Measurements from ENCODE around the gene FBXO39. TPM values are rescaled to one million over a fixed set of nuclear protein-coding genes. Genes with fewer than 3 reads are reported as not detected.
A peak's percentile ranks its signal among the peaks of the same experiment; 100 is the strongest.

Gene FBXO39
- total and polyA plus RNA-seq, 2 of the 4 experiments (the other 2 are of a cell fraction), result not detected

GRCh38 chr17:6755731-6756184 lies 20.3 kb upstream of the FBXO39 start, which contains the start of gene XAF1:
XAF1 (plus strand) TSS chr17:6756046; CDS start chr17:6756079, 33 bp downstream.
- H3K56ac ChIP-seq (ENCODE audit: extremely low read depth, insufficient read depth, low read length), result no peak within 1 kb of the TSS
- intact Hi-C loops (cut with micrococcal nuclease), result loop anchor here (10.0 kb wide), 1 partner anchor 91 kb away; no protein-coding TSS in a partner anchor
- H2AK5ac ChIP-seq (ENCODE audit: low read depth, low read length), result no peak within 1 kb of the TSS
- peak within 1 kb of the TSS; percentile 45 for H3K9ac ChIP-seq (ENCODE audit: low read depth, low read length)
- H3K4ac ChIP-seq (ENCODE audit: low read depth, low read length), result peak within 1 kb of the TSS; percentile 55
- peak within 1 kb of the TSS; percentile 41; the same call in 1 of the 3 replicates for H2BK15ac ChIP-seq (ENCODE audit: low read depth, low read length)
- H3K18ac ChIP-seq (ENCODE audit: low read depth, low read length), result peak within 1 kb of the TSS; percentile 11; the same call in 1 of the 2 replicates
- no peak for TF ChIP-seq RFX5 (IDR thresholded peaks at IDR 0.05; ENCODE audit: low read depth, low read length)
- no peak for TF ChIP-seq BHLHE40 (IDR thresholded peaks at IDR 0.05; ENCODE audit: low read depth, low read length)
- no peak for TF ChIP-seq NFE2L2 (IDR thresholded peaks at IDR 0.05; ENCODE audit: low read depth, low read length)
- no peak for TF ChIP-seq CTCF (conservative IDR thresholded peaks at IDR 0.05; ENCODE audit: low read depth, low read length)
- TF ChIP-seq MXI1 (IDR thresholded peaks at IDR 0.05; ENCODE audit: borderline replicate concordance, low read depth, low read length), result no peak
- no peak for TF ChIP-seq MAFK (IDR thresholded peaks at IDR 0.05; ENCODE audit: low read depth, low read length)
- TF ChIP-seq USF2 (IDR thresholded peaks at IDR 0.05; ENCODE audit: low read depth, low read length), result no peak
- TF ChIP-seq RAD21 (IDR thresholded peaks at IDR 0.05; ENCODE audit: low read length), result no peak
- TF ChIP-seq POLR2A (IDR thresholded peaks at IDR 0.05; ENCODE audit: low read depth, low read length), result no peak
- no peak for TF ChIP-seq RCOR1 (IDR thresholded peaks at IDR 0.05; ENCODE audit: insufficient replicate concordance, low read length)
- no peak for TF ChIP-seq CHD1 (IDR thresholded peaks at IDR 0.05; ENCODE audit: low read depth, low read length)
- TF ChIP-seq MAZ (IDR thresholded peaks at IDR 0.05; ENCODE audit: borderline replicate concordance, low read depth, low read length), result no peak
- TF ChIP-seq, protein P1, sequence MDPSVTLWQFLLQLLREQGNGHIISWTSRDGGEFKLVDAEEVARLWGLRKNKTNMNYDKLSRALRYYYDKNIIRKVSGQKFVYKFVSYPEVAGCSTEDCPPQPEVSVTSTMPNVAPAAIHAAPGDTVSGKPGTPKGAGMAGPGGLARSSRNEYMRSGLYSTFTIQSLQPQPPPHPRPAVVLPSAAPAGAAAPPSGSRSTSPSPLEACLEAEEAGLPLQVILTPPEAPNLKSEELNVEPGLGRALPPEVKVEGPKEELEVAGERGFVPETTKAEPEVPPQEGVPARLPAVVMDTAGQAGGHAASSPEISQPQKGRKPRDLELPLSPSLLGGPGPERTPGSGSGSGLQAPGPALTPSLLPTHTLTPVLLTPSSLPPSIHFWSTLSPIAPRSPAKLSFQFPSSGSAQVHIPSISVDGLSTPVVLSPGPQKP (IDR thresholded peaks at IDR 0.05; ENCODE audit: borderline replicate concordance, low read depth, low read length), result no peak
- TF ChIP-seq CEBPB (IDR thresholded peaks at IDR 0.05; ENCODE audit: low read depth, low read length), result no peak
- no peak for TF ChIP-seq SMC3 (IDR thresholded peaks at IDR 0.05; ENCODE audit: low read depth, low read length)
- TF ChIP-seq FOS (IDR thresholded peaks at IDR 0.05; ENCODE audit: low read depth, low read length), result no peak
- H4K20me1 ChIP-seq (ENCODE audit: insufficient read depth, low read length), result no peaks in the 10 kb centered on the region
- no peaks in the 10 kb centered on the region for H3K79me1 ChIP-seq (ENCODE audit: low read depth in 1 of 2, low read length in 2 of 2)
- CTCF ChIA-PET, result no interaction called here
- H3K4me2 ChIP-seq (ENCODE audit: low read depth, low read length), result peak within 1 kb of the TSS; percentile 64
- in situ Hi-C loops (cut with MboI; ENCODE audit: low sequenced_read_pairs), result no loop called here
- H4K8ac ChIP-seq (ENCODE audit: low read depth in 2 of 2, low read length in 2 of 2), result peak within 1 kb of the TSS; percentile 43 to 85; a peak in 3 of 4 replicates
- H3K4me1 ChIP-seq (ENCODE audit: control insufficient read depth, insufficient read depth, low read length), result peaks cover 15% of the 10 kb centered on the region
- POLR2A ChIA-PET (ENCODE audit: unreplicated experiment), result no interaction called here
- H3K27ac ChIP-seq (ENCODE audit: insufficient read depth, low read length), result peak within 1 kb of the TSS; percentile 30; the same call in 1 of the 2 replicates
- no peak within 1 kb of the TSS for H2BK5ac ChIP-seq (ENCODE audit: low read depth, low read length, poor library complexity, severe bottlenecking)
- H3K23ac ChIP-seq (ENCODE audit: low read depth, low read length), result peak within 1 kb of the TSS; percentile 49; the same call in 1 of the 2 replicates
- H3K9me3 ChIP-seq (ENCODE audit: control insufficient read depth, insufficient read depth, low read length), result no peaks in the 10 kb centered on the region
- peaks cover 12% of the 10 kb centered on the region for H3K9me1 ChIP-seq (ENCODE audit: insufficient read depth, low read length)
- dilution Hi-C loops (cut with HindIII; ENCODE audit: low sequenced_read_pairs, unreplicated experiment), result no loop called here
- H2AFZ ChIP-seq (replicated peaks; ENCODE audit: low read length, poor library complexity), result peak within 1 kb of the TSS; percentile 86
- H2AK9ac ChIP-seq (replicated peaks; ENCODE audit: low read depth, low read length, poor library complexity), result no peak within 1 kb of the TSS
- H3K14ac ChIP-seq (replicated peaks; ENCODE audit: low read depth, low read length), result peak within 1 kb of the TSS; percentile 38
- peak within 1 kb of the TSS; percentile 66 for H4K91ac ChIP-seq (ENCODE audit: insufficient read depth, low read depth, low read length)
- no TSS peak for BruUV-seq (replicated peaks)
- peak; percentile 38 for ATAC-seq (ENCODE audit: low read depth)
- peak within 1 kb of the TSS; percentile 8 for H3K4me3 ChIP-seq (ENCODE audit: insufficient read depth, low read depth, low read length)
- H3K36me3 ChIP-seq (ENCODE audit: control insufficient read depth, insufficient read depth, low read length), result no peaks in the 10 kb centered on the region
- peak within 1 kb of the TSS; percentile 66 for H2BK120ac ChIP-seq (ENCODE audit: low read depth, low read length)
- peak; percentile 33 for DNase-seq
- WGBS, 2 experiments (ENCODE audit: extremely low coverage in 2 of 2, insufficient read length in 1 of 2), result 49% methylated on average over 9 of the region's 14 CpGs; no CpG with 5 or more reads in 1 of the 2 experiments
- H3K27me3 ChIP-seq (ENCODE audit: control insufficient read depth, insufficient read depth, low read length), result no peaks in the 10 kb centered on the region
- peak within 1 kb of the TSS; percentile 47; the same call in 1 of the 2 replicates for H4K5ac ChIP-seq (ENCODE audit: low read depth, low read length)
- peak within 1 kb of the TSS; percentile 69 for H2BK20ac ChIP-seq (ENCODE audit: low read depth, low read length)
